ENCODE measurements around the gene MYO1C. TPM values are rescaled to one million over a fixed set of nuclear protein-coding genes. Genes with fewer than 3 reads are reported as not detected.

MYO1C gene
- total RNA-seq, 1 experiment from 2014 or later: 73.6 TPM

DNA sequence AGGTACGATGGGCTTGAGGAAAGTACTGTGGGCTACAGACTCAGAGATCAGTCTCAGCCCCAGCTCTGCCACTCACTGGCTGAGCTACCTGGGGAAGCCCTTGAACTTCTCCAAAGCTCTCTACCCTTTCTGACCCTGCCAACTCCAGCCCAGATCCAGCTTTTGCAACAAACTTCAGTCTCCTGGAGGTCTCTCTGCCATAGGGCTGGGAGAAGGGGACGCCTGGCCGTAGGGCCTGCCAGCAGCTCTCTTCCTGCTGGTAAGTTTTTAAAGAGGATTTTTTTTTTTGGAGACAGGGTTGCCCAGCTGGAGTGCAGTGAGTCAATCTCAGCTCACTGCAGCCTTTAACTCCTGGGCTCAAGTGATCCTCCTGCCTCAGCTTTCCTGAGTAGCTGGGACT lies 12.4 kb upstream of the MYO1C start:
- ChIA-PET CTCF (interaction anchor here (0.5 to 3.2 kb wide), 4 partner anchors 11 to 140 kb away, joined by 3 to 22 read pairs (median 4); partner anchors contain the start of gene INPP5K), POLR2A (no interaction called here)
- TF ChIP-seq NR3C1 (CRISPR knock-in tag; conservative IDR thresholded peaks at IDR 0.05; ENCODE audit: low read depth): no peak
- TF ChIP-seq ETV6 (CRISPR knock-in tag; IDR thresholded peaks at IDR 0.05): no peak
- TF ChIP-seq AFF4 (CRISPR knock-in tag; IDR thresholded peaks at IDR 0.05; ENCODE audit: borderline replicate concordance): no peak
- TF ChIP-seq RORB (CRISPR knock-in tag; IDR thresholded peaks at IDR 0.05): no peak
- no peak for TF ChIP-seq PRDM15 (CRISPR knock-in tag; IDR thresholded peaks at IDR 0.05)
- no peak for TF ChIP-seq ZNF317 (CRISPR knock-in tag; IDR thresholded peaks at IDR 0.05; ENCODE audit: borderline replicate concordance, low read depth)
- no peak for TF ChIP-seq MLX (CRISPR knock-in tag; IDR thresholded peaks at IDR 0.05)
- no peak for TF ChIP-seq FOXJ3 (CRISPR knock-in tag; IDR thresholded peaks at IDR 0.05; ENCODE audit: borderline replicate concordance)
- no peak for TF ChIP-seq ZNF671 (CRISPR knock-in tag; IDR thresholded peaks at IDR 0.05)
- no peak for TF ChIP-seq ZNF263 (CRISPR knock-in tag; IDR thresholded peaks at IDR 0.05; ENCODE audit: low read depth)
- TF ChIP-seq, protein P1, sequence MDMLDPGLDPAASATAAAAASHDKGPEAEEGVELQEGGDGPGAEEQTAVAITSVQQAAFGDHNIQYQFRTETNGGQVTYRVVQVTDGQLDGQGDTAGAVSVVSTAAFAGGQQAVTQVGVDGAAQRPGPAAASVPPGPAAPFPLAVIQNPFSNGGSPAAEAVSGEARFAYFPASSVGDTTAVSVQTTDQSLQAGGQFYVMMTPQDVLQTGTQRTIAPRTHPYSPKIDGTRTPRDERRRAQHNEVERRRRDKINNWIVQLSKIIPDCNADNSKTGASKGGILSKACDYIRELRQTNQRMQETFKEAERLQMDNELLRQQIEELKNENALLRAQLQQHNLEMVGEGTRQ (CRISPR knock-in tag; IDR thresholded peaks at IDR 0.05): no peak
- TF ChIP-seq SP1 (CRISPR knock-in tag; conservative IDR thresholded peaks at IDR 0.05): no peak
- TF ChIP-seq JUN (CRISPR knock-in tag; IDR thresholded peaks at IDR 0.05): no peak
- no peak for TF ChIP-seq FOXP4 (CRISPR knock-in tag; IDR thresholded peaks at IDR 0.05)
- no peaks in the 10 kb centered on the region for H3K36me3 Mint-ChIP-seq
- H3K4me1 Mint-ChIP-seq: no peaks in the 10 kb centered on the region
- ATAC-seq (no peak), DNase-seq (ENCODE audit: low spot score) (no peak)
- H3K27ac Mint-ChIP-seq: peak overlapping the region; percentile 41; the same call in 1 of the 2 replicates
- no peaks in the 10 kb centered on the region for H3K27me3 Mint-ChIP-seq (ENCODE audit: low read depth)
- H3K4me3 Mint-ChIP-seq: no peak overlapping the region
- H3K9me3 Mint-ChIP-seq: no peaks in the 10 kb centered on the region

- no peaks in the 10 kb centered on the region for H3K4me1 Mint-ChIP-seq
- no peak overlapping the region for H3K4me3 Mint-ChIP-seq
- H3K36me3 Mint-ChIP-seq: no peaks in the 10 kb centered on the region
- ChIA-PET POLR2A (no interaction called here), CTCF (interaction anchor here (1.4 to 1.5 kb wide), 2 partner anchors 12 kb away, joined by 3 to 7 read pairs; partner anchors contain the start of gene INPP5K)
- H3K27me3 Mint-ChIP-seq (ENCODE audit: low read depth): no peaks in the 10 kb centered on the region
- ATAC-seq (no peak), DNase-seq (ENCODE audit: low spot score) (no peak)
- no peak overlapping the region for H3K27ac Mint-ChIP-seq
- H3K9me3 Mint-ChIP-seq: no peaks in the 10 kb centered on the region
- no peak for TF ChIP-seq JUN (CRISPR knock-in tag; IDR thresholded peaks at IDR 0.05)
- TF ChIP-seq ZNF425 (CRISPR knock-in tag; conservative IDR thresholded peaks at IDR 0.05): no peak
- TF ChIP-seq ESRRA (CRISPR knock-in tag; IDR thresholded peaks at IDR 0.05; ENCODE audit: borderline replicate concordance): no peak
- TF ChIP-seq, protein P2, sequence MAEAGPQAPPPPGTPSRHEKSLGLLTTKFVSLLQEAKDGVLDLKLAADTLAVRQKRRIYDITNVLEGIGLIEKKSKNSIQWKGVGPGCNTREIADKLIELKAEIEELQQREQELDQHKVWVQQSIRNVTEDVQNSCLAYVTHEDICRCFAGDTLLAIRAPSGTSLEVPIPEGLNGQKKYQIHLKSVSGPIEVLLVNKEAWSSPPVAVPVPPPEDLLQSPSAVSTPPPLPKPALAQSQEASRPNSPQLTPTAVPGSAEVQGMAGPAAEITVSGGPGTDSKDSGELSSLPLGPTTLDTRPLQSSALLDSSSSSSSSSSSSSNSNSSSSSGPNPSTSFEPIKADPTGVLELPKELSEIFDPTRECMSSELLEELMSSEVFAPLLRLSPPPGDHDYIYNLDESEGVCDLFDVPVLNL (CRISPR knock-in tag; IDR thresholded peaks at IDR 0.05; ENCODE audit: borderline replicate concordance, low read depth): no peak
- TF ChIP-seq GRHL2 (CRISPR knock-in tag; IDR thresholded peaks at IDR 0.05; ENCODE audit: insufficient replicate concordance, severe bottlenecking): no peak
- TF ChIP-seq, protein P3, sequence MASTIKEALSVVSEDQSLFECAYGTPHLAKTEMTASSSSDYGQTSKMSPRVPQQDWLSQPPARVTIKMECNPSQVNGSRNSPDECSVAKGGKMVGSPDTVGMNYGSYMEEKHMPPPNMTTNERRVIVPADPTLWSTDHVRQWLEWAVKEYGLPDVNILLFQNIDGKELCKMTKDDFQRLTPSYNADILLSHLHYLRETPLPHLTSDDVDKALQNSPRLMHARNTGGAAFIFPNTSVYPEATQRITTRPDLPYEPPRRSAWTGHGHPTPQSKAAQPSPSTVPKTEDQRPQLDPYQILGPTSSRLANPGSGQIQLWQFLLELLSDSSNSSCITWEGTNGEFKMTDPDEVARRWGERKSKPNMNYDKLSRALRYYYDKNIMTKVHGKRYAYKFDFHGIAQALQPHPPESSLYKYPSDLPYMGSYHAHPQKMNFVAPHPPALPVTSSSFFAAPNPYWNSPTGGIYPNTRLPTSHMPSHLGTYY (CRISPR knock-in tag; IDR thresholded peaks at IDR 0.05): no peak
- TF ChIP-seq ZNF671 (CRISPR knock-in tag; IDR thresholded peaks at IDR 0.05): no peak
Observed at GRCh38 chr17:1503699-1504098, 11.2 kb upstream of the MYO1C start.

All from WTC11 (cell line).